ENCODE results near the gene CCM2. TPM values are rescaled to one million over a fixed set of nuclear protein-coding genes. Genes with fewer than 3 reads are reported as not detected.

The CCM2 gene
- total RNA-seq, 2 experiments from 2014 or later, result 48.8 to 52.8 TPM

- H3K27me3 ChIP-seq (ENCODE audit: control insufficient read depth in 1 of 2, insufficient read depth in 2 of 2, low read length in 2 of 2), result no peaks in the 10 kb centered on the region
- H3K9me3 ChIP-seq (ENCODE audit: control insufficient read depth in 1 of 2, insufficient read depth in 1 of 2, low read length in 2 of 2), result no peaks in the 10 kb centered on the region
- Mint-ChIP-seq H3K4me3 (no peak overlapping the region), H3K36me3 (ENCODE audit: low read depth) (peaks cover 54% of the 10 kb centered on the region), H3K4me1 (ENCODE audit: low read depth) (peaks cover 3% of the 10 kb centered on the region), H3K27ac (no peak overlapping the region), H3K27me3 (no peaks in the 10 kb centered on the region), H3K9me3 (no peaks in the 10 kb centered on the region)
- no peak overlapping the region for H3K27ac ChIP-seq (ENCODE audit: low read depth in 1 of 2, low read length in 2 of 2)
- ATAC-seq (ENCODE audit: poor library complexity), result no peak
- DNase-seq, result no peak
- no peak for TF ChIP-seq CTCF (IDR thresholded peaks at IDR 0.05)
- H3K4me3 ChIP-seq (ENCODE audit: low read length), result no peak overlapping the region
- H3K4me1 ChIP-seq (ENCODE audit: insufficient read depth, low read length), result peaks cover 11% of the 10 kb centered on the region
- ChIA-PET POLR2A (no interaction called here), CTCF (no interaction called here)
- H3K36me3 ChIP-seq (ENCODE audit: insufficient read depth, low read length), result peaks cover 50% of the 10 kb centered on the region
- intact Hi-C loops (cut with DNase I, micrococcal nuclease), result no loop called here
These were observed 76.9 kb downstream of the CCM2 start for GRCh38 chr7:45076946-45077345.

GRCh38 chr7:45077579-45077978, 77.6 kb downstream of the CCM2 start:
- ChIA-PET CTCF (no interaction called here), POLR2A (interaction anchor here (0.7 kb wide), 1 partner anchor 8 kb away, joined by 4 read pairs; no protein-coding TSS in a partner anchor)
- Histone ChIP-seq H3K9me3 (ENCODE audit: control insufficient read depth in 1 of 2, insufficient read depth in 1 of 2, low read length in 2 of 2) (no peaks in the 10 kb centered on the region), H3K36me3 (ENCODE audit: insufficient read depth, low read length) (peaks cover 44% of the 10 kb centered on the region), H3K4me3 (ENCODE audit: low read length) (no peak overlapping the region), H3K27ac (ENCODE audit: low read depth in 1 of 2, low read length in 2 of 2) (no peak overlapping the region), H3K27me3 (ENCODE audit: control insufficient read depth in 1 of 2, insufficient read depth in 2 of 2, low read length in 2 of 2) (no peaks in the 10 kb centered on the region), H3K4me1 (ENCODE audit: insufficient read depth, low read length) (peaks cover 11% of the 10 kb centered on the region)
- peak overlapping the region; percentile 76 for H3K27ac Mint-ChIP-seq
- H3K4me1 Mint-ChIP-seq (ENCODE audit: low read depth), result peaks cover 3% of the 10 kb centered on the region
- intact Hi-C loops (cut with DNase I, micrococcal nuclease), result no loop called here
- no peaks in the 10 kb centered on the region for H3K9me3 Mint-ChIP-seq
- peaks cover 48% of the 10 kb centered on the region for H3K36me3 Mint-ChIP-seq (ENCODE audit: low read depth)
- ATAC-seq (ENCODE audit: poor library complexity) (no peak), DNase-seq (no peak)
- no peak for TF ChIP-seq CTCF (IDR thresholded peaks at IDR 0.05)
- H3K4me3 Mint-ChIP-seq, result no peak overlapping the region
- no peaks in the 10 kb centered on the region for H3K27me3 Mint-ChIP-seq

- H3K36me3 Mint-ChIP-seq (ENCODE audit: low read depth), result peaks cover 41% of the 10 kb centered on the region
- no peaks in the 10 kb centered on the region for H3K4me1 Mint-ChIP-seq (ENCODE audit: low read depth)
- no peaks in the 10 kb centered on the region for H3K27me3 ChIP-seq (ENCODE audit: control insufficient read depth in 1 of 2, insufficient read depth in 2 of 2, low read length in 2 of 2)
- ChIA-PET CTCF (no interaction called here), POLR2A (no interaction called here)
- peak overlapping the region; percentile 76 for H3K27ac Mint-ChIP-seq
- ATAC-seq (ENCODE audit: poor library complexity) (no peak), DNase-seq (peak in 1 of 14 experiments; percentile 12)
- no peak overlapping the region for H3K27ac ChIP-seq (ENCODE audit: low read depth in 1 of 2, low read length in 2 of 2)
- no peak overlapping the region for H3K4me3 ChIP-seq (ENCODE audit: low read length)
- H3K9me3 ChIP-seq (ENCODE audit: control insufficient read depth in 1 of 2, insufficient read depth in 1 of 2, low read length in 2 of 2), result no peaks in the 10 kb centered on the region
- intact Hi-C loops (cut with DNase I, micrococcal nuclease), result no loop called here
- H3K4me1 ChIP-seq (ENCODE audit: insufficient read depth, low read length), result peaks cover 10% of the 10 kb centered on the region
- H3K27me3 Mint-ChIP-seq, result no peaks in the 10 kb centered on the region
- H3K4me3 Mint-ChIP-seq, result no peak overlapping the region
- TF ChIP-seq CTCF (IDR thresholded peaks at IDR 0.05), result no peak
- H3K9me3 Mint-ChIP-seq, result no peaks in the 10 kb centered on the region
- H3K36me3 ChIP-seq (ENCODE audit: insufficient read depth, low read length), result peaks cover 38% of the 10 kb centered on the region
These were observed 78.2 kb downstream of the CCM2 start for GRCh38 chr7:45078125-45078681.
